HG03066 (cell line): ENCODE data around the gene GRIP2.

Experiments
- ATAC-seq: cut with Tn5 transposase; IDR thresholded peaks from one replicate; pipeline ENCODE4 v1.9.1; 2021; ENCODE audit warnings: low read depth; ENCODE audit not compliant: unreplicated experiment

Gene GRIP2

DNA sequence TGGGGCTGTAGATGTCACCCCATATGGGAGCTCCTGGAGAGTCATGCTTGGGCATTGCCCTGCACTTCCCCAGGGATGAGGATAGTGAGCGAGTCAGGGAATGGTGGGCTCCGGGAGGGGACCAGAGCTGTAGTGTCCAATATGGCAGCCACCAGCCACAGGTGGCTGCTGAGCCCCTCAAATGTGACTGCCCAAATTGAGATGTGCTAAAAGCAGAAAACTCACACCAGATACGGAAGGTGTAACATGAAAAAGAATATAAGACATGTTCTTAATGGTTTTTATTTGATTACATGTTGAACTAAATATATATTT, 31.7 kb downstream of the GRIP2 start:
- no peak for ATAC-seq

GRCh38 chr3:14507757-14508504, 32.2 kb downstream of the GRIP2 start:
- no peak for ATAC-seq

DNA sequence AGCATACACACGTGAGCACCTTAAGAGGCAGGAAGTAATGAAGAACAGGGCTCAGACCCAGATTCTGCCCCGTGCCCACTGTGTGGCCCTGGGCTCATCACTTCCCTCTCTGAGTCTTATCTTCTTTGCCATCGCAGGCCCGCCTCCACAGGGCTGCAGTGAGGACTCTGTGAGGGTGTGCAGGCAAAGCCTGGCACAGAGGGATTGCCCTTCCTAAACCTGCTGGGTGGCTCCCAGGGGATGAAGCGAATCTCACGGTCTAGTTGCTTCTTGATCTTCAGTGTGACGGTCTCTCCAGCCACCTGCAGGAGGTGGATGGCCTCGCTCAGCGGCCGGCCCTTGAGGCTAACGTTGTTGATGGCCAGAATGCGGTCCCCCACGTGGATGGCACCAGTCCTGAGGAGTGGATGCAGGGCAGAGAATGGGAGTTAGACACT, 32.8 kb downstream of the GRIP2 start:
- no peak for ATAC-seq

DNA sequence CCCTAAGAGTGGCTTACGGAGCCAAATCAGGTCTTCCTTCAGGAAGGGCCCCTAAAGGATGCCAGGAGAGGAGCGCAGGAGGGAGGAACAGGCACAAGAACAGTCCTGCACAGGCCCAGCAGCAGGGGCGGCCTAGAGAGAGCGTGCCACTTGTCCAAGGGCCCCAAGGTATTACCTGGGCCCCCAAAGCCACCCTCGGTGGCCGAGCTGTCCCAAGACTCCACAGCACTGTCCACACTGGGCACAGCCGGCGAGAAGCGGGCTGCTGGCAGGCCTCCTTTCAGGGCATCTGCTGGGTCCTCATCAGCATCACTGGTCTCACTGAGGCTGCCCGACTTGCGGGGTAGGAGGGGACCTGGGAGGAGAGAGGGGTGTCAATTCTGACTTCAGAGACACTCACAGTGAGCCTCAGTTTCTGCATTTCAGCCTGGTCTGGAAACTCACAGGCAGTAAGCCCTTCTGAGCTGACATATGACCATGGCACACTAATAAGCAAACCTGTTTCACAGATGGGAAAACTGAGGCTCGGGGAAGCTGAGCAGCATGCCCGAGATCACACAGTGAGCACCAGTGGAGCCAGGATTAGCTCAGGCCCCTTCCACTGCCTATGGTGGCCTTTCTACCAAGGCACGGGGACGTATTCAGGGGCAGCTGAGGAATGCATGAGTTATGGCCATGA, 33.4 kb downstream of the GRIP2 start:
- no peak for ATAC-seq

DNA sequence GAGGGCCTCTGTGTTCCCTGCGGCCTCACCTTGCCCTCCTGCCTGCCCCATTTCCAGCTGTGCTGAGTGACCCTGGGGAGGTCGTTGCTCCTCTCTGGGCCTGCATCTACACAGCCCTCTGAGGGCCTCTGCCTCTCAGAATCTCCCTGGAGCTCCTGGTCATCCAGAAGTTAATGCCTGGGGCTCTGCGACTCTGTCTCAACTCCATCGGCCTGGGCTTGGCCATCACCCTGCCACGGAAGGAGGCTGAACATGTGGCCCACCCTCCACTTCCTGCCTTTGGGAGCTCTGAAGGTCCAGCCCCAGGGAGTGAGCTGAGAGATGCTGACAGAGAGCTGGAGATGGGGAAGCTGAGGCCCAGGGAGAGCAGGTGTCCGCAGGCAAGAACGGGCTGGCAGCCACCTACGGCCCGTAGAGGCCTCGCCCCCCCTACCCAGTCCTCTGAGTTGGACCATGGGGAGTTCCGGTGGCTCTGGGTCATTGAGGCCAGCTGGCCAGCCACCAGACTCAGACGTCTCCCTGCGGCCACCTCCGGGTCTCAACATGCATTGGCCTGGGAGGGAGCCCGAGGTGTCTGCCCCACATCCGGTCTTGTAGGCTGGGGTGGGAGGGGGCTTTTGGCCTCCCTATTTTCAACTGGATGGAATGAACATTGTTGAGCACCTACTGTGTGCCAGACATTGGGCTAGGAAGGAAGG, 34.2 kb downstream of the GRIP2 start:
- ATAC-seq = no peak

- ATAC-seq = no peak
Observed at GRCh38 chr3:14505001-14505802, 34.9 kb downstream of the GRIP2 start.

DNA sequence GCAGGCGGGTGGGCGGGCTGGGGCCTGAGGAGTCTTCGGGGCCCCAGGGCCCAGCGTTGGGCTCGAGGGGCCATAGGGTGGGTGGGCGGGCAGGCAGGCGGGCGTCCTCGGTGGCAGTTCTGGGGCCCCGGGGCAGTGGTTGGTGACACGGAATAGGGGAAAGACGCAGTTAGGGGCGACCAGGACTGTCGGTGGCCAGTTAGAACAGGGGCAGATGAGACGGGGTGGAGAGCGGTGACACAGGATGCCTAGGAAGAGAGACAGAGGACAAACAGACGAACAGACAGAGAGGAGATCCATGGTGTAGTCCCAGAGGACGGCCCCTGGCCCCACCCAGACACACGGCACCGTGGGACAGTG, 36.5 kb downstream of the GRIP2 start:
- no peak for ATAC-seq

GRCh38 chr3:14503033-14503705, 37.0 kb downstream of the GRIP2 start:
- ATAC-seq = no peak

DNA sequence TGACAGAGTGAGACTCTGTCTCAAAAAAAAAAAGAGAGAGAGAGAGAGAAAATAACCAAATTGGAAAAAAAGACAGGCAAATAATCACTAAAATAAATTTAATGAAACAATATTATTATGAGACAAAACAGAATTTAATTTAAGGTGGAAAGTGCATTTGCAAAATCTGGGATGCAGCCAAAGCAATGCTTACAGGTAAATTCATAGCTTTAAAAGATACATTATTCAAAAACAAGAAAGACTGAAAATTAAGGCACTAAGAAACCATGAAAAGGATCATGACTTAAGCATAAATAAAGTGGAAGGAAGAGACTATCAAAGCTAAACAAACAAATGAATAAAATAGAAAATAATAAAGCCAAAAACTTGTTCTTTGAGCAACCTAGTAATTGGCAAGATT, 37.7 kb downstream of the GRIP2 start:
- no peak for ATAC-seq

GRCh38 chr3:14497321-14497720, 42.8 kb downstream of the GRIP2 start:
- no peak for ATAC-seq

- ATAC-seq = no peak
Observed at GRCh38 chr3:14496351-14496750, 43.8 kb downstream of the GRIP2 start.

DNA sequence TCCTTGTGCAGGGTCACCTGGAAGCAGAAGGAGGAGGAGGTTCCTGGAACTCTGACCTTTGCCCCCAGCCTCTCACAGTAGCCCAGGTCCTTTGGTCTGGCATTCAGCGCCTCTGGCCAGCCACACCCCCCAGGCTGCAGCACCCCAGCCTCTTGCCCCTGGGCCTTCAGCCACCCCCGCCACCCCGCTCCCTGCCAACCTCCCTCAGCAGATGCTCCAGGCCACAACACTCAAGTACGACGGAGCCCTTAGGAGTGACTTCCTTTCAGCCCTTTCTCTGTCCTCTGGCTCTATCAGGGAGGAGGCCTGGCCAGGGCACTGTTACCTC, 45.2 kb downstream of the GRIP2 start:
- ATAC-seq = no peak

DNA sequence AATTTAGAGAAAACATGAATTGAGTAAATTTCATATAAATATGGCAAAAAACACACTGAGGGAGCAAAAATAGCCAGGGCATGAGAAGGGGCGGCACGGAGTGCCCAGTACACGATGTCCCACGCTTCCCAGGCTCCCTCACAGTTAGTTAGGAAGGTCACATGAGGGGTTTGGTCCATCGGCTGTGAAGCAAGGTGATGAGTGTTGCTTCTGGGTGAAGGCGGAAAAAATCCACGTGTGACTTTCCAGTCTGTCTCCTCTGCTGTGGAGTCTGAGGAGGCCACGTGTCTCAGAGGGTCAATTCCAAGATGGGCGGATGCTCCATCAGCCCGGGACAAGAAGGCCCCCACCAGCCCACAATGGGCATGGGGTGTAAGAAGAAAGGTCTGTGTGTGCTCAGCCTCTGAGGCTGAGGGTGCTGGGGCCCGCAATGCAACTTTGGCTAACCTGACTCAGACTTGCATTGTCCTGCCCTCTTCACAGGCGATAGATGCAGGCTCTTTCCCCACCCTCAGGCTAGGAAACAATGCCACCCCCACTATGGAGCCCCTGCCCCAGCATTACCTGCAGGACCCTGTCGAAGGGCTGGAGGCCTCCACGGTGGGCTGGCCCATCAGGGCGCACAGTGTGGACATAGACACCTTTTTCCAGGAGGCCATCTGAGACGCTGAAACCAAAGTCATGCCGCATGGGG, 45.7 kb downstream of the GRIP2 start:
- ATAC-seq = no peak

GRCh38 chr3:14492948-14493881, 46.9 kb downstream of the GRIP2 start:
- ATAC-seq = no peak

DNA sequence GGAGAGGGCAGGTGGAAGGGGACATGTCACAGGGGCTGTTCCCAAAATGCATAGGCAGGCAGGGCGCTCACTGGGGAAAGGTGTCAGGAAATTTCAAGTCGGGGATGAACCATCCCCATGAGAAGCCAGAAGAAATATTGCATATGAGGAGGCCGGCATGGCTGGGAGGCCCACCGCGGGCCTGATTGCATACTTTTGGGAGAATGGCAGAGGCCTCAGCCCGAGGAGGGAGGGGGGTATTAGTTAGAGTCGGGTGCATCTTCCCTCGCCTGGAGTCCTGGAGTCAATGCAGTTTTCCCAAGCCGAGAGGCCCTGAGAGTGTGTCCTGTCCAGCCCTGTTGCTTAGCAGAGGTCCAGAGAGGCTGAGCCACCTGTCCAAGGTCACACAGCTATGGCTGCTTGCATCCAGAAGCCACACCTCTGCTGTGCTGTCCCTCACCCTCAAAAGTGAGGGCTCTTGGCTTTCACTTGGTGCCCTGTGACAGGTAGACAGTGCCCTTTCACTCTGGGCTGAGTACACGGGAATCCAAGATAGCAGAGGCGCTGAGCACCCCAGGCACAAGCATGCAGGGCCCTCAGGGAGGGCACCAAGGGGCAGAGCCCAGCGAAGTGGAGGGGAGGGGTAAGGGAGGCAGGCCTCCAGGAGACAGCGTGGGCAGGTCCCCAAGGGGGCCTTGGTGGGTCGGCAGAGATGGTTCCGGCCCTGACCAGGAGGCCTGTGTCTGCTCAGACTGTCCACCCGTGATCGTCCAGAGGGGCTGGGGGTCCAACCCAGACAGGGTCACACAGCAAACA, 48.5 kb downstream of the GRIP2 start:
- no peak for ATAC-seq

- ATAC-seq = no peak
Observed at GRCh38 chr3:14490831-14491230, 49.3 kb downstream of the GRIP2 start.

DNA sequence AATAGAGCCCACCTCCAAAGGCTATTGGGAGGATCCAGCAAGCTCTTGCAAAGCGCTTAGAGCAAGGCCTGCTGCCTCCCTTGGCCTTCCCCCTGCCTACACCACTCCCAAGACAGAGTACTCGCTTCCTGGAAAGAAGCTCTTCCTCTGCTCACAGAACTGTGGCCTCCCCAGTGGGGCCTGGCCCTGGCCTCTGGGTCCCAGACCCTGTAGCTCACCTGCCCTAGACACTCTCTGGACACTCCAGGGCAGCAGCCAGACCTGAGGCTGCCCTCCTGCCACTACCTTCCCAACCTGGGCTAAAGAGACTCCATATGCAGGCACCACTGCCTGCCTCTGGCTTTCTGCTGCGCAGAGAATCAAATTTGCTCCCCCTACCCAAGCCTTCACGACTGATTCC, 49.9 kb downstream of the GRIP2 start:
- no peak for ATAC-seq

GRCh38 chr3:14489641-14490040, 50.5 kb downstream of the GRIP2 start:
- ATAC-seq = no peak
